Stimulated activated CD8-positive, alpha-beta memory T cell treated with anti-CD3 and anti-CD28 coated beads, Interleukin-7, amount 100 ng/mL, for 1 hour (primary cell): ENCODE data around the gene CACNA1S.

Source experiments
- DNase-seq, 2 donors: peaks; one replicate each; pipeline ENCODE4 v3.0.0-alpha.2; 2020; ENCODE audit warnings: low read depth in 2 of 2

The CACNA1S gene

GRCh38 chr1:201116091-201116490 lies 3.9 kb upstream of the CACNA1S start:
- no peak for DNase-seq

GRCh38 chr1:201115390-201115937 lies 3.2 kb upstream of the CACNA1S start:
- no peak for DNase-seq

- peak; percentile 33 to 37 for DNase-seq
These were observed 2.3 kb upstream of the CACNA1S start for GRCh38 chr1:201114245-201115131.

GRCh38 chr1:201113451-201114244 lies 1.4 kb upstream of the CACNA1S start:
- no peak for DNase-seq

- no peak for DNase-seq
These were observed 700 bp upstream of the CACNA1S start for GRCh38 chr1:201112926-201113325.

GRCh38 chr1:201111672-201112071 lies 554 bp downstream of the CACNA1S start:
- DNase-seq, result no peak

- no peak for DNase-seq
These were observed 1.1 kb downstream of the CACNA1S start for GRCh38 chr1:201111156-201111555.

- no peak for DNase-seq
These were observed 1.6 kb downstream of the CACNA1S start for GRCh38 chr1:201110616-201111015.

GRCh38 chr1:201110138-201110537 lies 2.1 kb downstream of the CACNA1S start:
- no peak for DNase-seq

- DNase-seq, result no peak
These were observed 2.6 kb downstream of the CACNA1S start for GRCh38 chr1:201109651-201110050.

- DNase-seq, result no peak
These were observed 3.6 kb downstream of the CACNA1S start for GRCh38 chr1:201108614-201109013.

GRCh38 chr1:201105688-201106087 lies 6.5 kb downstream of the CACNA1S start:
- no peak for DNase-seq

GRCh38 chr1:201104141-201104540 lies 8.1 kb downstream of the CACNA1S start:
- no peak for DNase-seq

GRCh38 chr1:201103666-201104065 lies 8.6 kb downstream of the CACNA1S start:
- DNase-seq, result no peak

- no peak for DNase-seq
These were observed 11.9 kb downstream of the CACNA1S start for GRCh38 chr1:201100169-201100930.

GRCh38 chr1:201098992-201099677 lies 13.1 kb downstream of the CACNA1S start:
- no peak for DNase-seq

- no peak for DNase-seq
These were observed 15.0 kb downstream of the CACNA1S start for GRCh38 chr1:201096977-201097856.

GRCh38 chr1:201096041-201096461 lies 16.2 kb downstream of the CACNA1S start:
- no peak for DNase-seq

GRCh38 chr1:201095581-201095980 lies 16.6 kb downstream of the CACNA1S start:
- no peak for DNase-seq

GRCh38 chr1:201094832-201095231 lies 17.4 kb downstream of the CACNA1S start:
- DNase-seq, result no peak
